Endothelial cell of umbilical vein (primary cell): ENCODE data around the gene MAGI1. TPM values are rescaled to one million over a fixed set of nuclear protein-coding genes. Genes with fewer than 3 reads are reported as not detected.

Experiments
- BruUV-seq: library from RNA; stranded (reverse); fragments of 400-500 nt; replicated peaks from 2 replicates; lab custom pipeline; 2021; lab: Mats Ljungman, UMichigan
- CTCF ChIA-PET: fragments of 300-600, 350-600 bp; sonication (Branson Sonifier 250); formaldehyde crosslinking; loops from one replicate; lab custom pipeline; 2021; ENCODE audit warnings: antibody characterized with exemption, inconsistent platforms; lab: Charles Lee
- POLR2A ChIA-PET: fragments of 300-600, 350-600 bp; sonication (Branson Sonifier 250); formaldehyde crosslinking; loops from one replicate; lab custom pipeline; 2021; ENCODE audit warnings: antibody characterized with exemption, inconsistent platforms; lab: Charles Lee
- DNase-seq: peaks from one replicate; pipeline ENCODE4 v3.0.0-alpha.2; 2011; ENCODE audit warnings: low read depth, low spot score
- FAIRE-seq: peaks from 2 replicates; lab custom pipeline; 2011; peaks lifted over from hg19 to GRCh38; lab: Jason Lieb, UNC
- H2AFZ ChIP-seq: 2 replicates; pipeline ENCODE4 v1.6.0; 2012; ENCODE audit warnings: low read depth, low read length, control low read depth, inconsistent platforms
- H3K27ac ChIP-seq: 2 replicates; pipeline ENCODE4 v1.5.1; 2011; ENCODE audit warnings: low read depth, mild to moderate bottlenecking, control low read depth, low read length, moderate library complexity; ENCODE audit not compliant: insufficient read depth
- H3K27me3 ChIP-seq, 2 experiments: 2 replicates each; pipeline versions ENCODE4 v1.6.0 to v1.6.1; 2011; ENCODE audit warnings: low read length in 2 of 2, mixed read lengths in 1 of 2; ENCODE audit not compliant: control insufficient read depth in 2 of 2, insufficient read depth in 2 of 2
- H3K36me3 ChIP-seq, 2 experiments: 2 replicates in 1 of 2; 3 replicates in 1 of 2; pipeline ENCODE4 v1.5.1; 2011; ENCODE audit warnings: low read length in 2 of 2, mild to moderate bottlenecking in 1 of 2, moderate library complexity in 1 of 2; ENCODE audit not compliant: control insufficient read depth in 2 of 2, insufficient read depth in 2 of 2; ENCODE audit errors: extremely low read depth in 1 of 2
- H3K4me1 ChIP-seq: 3 replicates; pipeline ENCODE4 v1.5.1; 2011; ENCODE audit warnings: mild to moderate bottlenecking, low read length; ENCODE audit not compliant: control insufficient read depth, insufficient read depth; ENCODE audit errors: extremely low read depth
- H3K4me2 ChIP-seq: 2 replicates; pipeline ENCODE4 v1.6.1; 2011; ENCODE audit warnings: low read length, control low read depth, mixed read lengths; ENCODE audit not compliant: insufficient read depth
- H3K4me3 ChIP-seq, 3 experiments: fragments of 200-600 bp in 1 of 3; sonication (generic), shearing (Covaris generic) in 1 of 3; replicated peaks in 1 of 3; 2 replicates each; pipeline ENCODE4 v1.5.1; 2011 to 2016; ENCODE audit warnings: control low read depth in 3 of 3, low read length in 3 of 3, mild to moderate bottlenecking in 2 of 3, inconsistent platforms in 1 of 3, low read depth in 1 of 3, moderate library complexity in 1 of 3; ENCODE audit not compliant: insufficient read depth in 1 of 3
- H3K79me2 ChIP-seq: 2 replicates; pipeline ENCODE4 v1.6.0; 2012; ENCODE audit warnings: low read length, inconsistent platforms; ENCODE audit not compliant: control insufficient read depth, insufficient read depth
- H3K9ac ChIP-seq: replicated peaks from 2 replicates; pipeline ENCODE3; 2011; ENCODE audit warnings: low read length, control low read depth; ENCODE audit not compliant: insufficient read depth; ENCODE audit errors: extremely low read depth
- H3K9me1 ChIP-seq: replicated peaks from 3 replicates; pipeline ENCODE4 v1.6.0; 2011; ENCODE audit warnings: mild to moderate bottlenecking, low read length; ENCODE audit not compliant: control insufficient read depth, insufficient read depth; ENCODE audit errors: extremely low read depth
- H3K9me3 ChIP-seq: replicated peaks from 2 replicates; pipeline ENCODE4 v1.5.1; 2012; ENCODE audit warnings: low read length, inconsistent platforms; ENCODE audit not compliant: control insufficient read depth, insufficient read depth
- H4K20me1 ChIP-seq: replicated peaks from 2 replicates; pipeline ENCODE3; 2011; ENCODE audit warnings: mild to moderate bottlenecking, low read length; ENCODE audit not compliant: control insufficient read depth, insufficient read depth; ENCODE audit errors: extremely low read depth
- CTCF ChIP-seq, 2 donors: IDR thresholded peaks; 1 replicate in 1 of 2; 2 replicates in 1 of 2; pipeline ENCODE4 v1.5.1; 2011; ENCODE audit warnings: low read length in 2 of 2, mild to moderate bottlenecking in 2 of 2, moderate library complexity in 2 of 2, control low read depth in 1 of 2, inconsistent platforms in 1 of 2, low read depth in 1 of 2; ENCODE audit not compliant: insufficient read depth in 1 of 2; ENCODE audit errors: extremely low read depth in 1 of 2
- EZH2 ChIP-seq: IDR thresholded peaks from 2 replicates; pipeline ENCODE4 v1.6.1; 2012; ENCODE audit warnings: borderline replicate concordance, low read depth, mild to moderate bottlenecking, moderate library complexity, low read length, inconsistent platforms; ENCODE audit not compliant: severe bottlenecking
- FOS ChIP-seq: IDR thresholded peaks from 2 replicates; pipeline ENCODE4 v1.6.1; 2011; ENCODE audit warnings: mild to moderate bottlenecking, low read length, moderate library complexity, borderline replicate concordance; ENCODE audit not compliant: insufficient read depth
- GATA2 ChIP-seq: IDR thresholded peaks from 2 replicates; pipeline ENCODE4 v1.7.0; 2011; ENCODE audit warnings: low read depth, mild to moderate bottlenecking, moderate library complexity, mixed read lengths, low read length; ENCODE audit not compliant: insufficient read length, insufficient read depth
- JUN ChIP-seq: IDR thresholded peaks from 2 replicates; pipeline ENCODE4 v1.6.1; 2011; ENCODE audit warnings: borderline replicate concordance, low read depth; ENCODE audit not compliant: insufficient read length, insufficient read depth
- MAX ChIP-seq: IDR thresholded peaks from 2 replicates; pipeline ENCODE4 v1.6.1; 2011; ENCODE audit not compliant: insufficient read depth, insufficient read length
- MYC ChIP-seq: IDR thresholded peaks from one replicate; pipeline ENCODE4 v1.6.1; 2011; ENCODE audit warnings: mild to moderate bottlenecking, low read depth, low read length
- POLR2A ChIP-seq: IDR thresholded peaks from 2 replicates; pipeline ENCODE4 v1.6.1; 2012; ENCODE audit warnings: low read depth, mild to moderate bottlenecking, control low read depth, low read length
- POLR2AphosphoS5 ChIP-seq: IDR thresholded peaks from 2 replicates; pipeline ENCODE4 v1.6.1; 2012; ENCODE audit warnings: low read depth, mild to moderate bottlenecking, control low read depth, low read length, moderate library complexity; ENCODE audit not compliant: insufficient read depth
- dilution Hi-C: fragments of 300-500 bp; cut with MboI; formaldehyde crosslinking; loops from one replicate; pipeline ENCODE4 v1.15.0; 2019; ENCODE audit warnings: low sequenced_read_pairs; ENCODE audit not compliant: extremely low pct_ligation_motif_present
- intact Hi-C: fragments of 100-400 bp; cut with micrococcal nuclease; formaldehyde crosslinking; loops from one replicate; pipeline ENCODE4 v1.10.0; 2022
- polyA plus RNA-seq, 4 experiments: library from polyadenylated mRNA; depleted of rRNA in 3 of 4; stranded (reverse) in 3 of 4; unstranded in 1 of 4; fragments of >200 nt; gene quantifications; 2 replicates each; pipeline versions ENCODE4 v1.2.1 to v1.2.3, GENCODE V29; 2011 to 2012; ENCODE audit warnings: missing spikeins in 1 of 4
- total RNA-seq: library from RNA; stranded (reverse); gene quantifications from 2 replicates; pipeline ENCODE4 v1.2.3, GENCODE V29; 2021

Gene MAGI1
- total and polyA plus RNA-seq, 2 donors (not counting 3 experiments of a cell fraction or from before 2014, with no cell fraction given), result 10.1 to 47.9 TPM

GRCh38 chr3:65531499-65531898 lies 507.2 kb downstream of the MAGI1 start:
- ChIA-PET POLR2A (no interaction called here), CTCF (no interaction called here)
- no peaks in the 10 kb centered on the region for H3K36me3 ChIP-seq
- H3K9me3 ChIP-seq, result no peaks in the 10 kb centered on the region
- no peak overlapping the region for H3K4me3 ChIP-seq
- intact Hi-C loops, result no loop called here
- no TSS peak for BruUV-seq
- H3K9ac ChIP-seq, result no peak overlapping the region
- H3K27me3 ChIP-seq, result no peaks in the 10 kb centered on the region
- no peaks in the 10 kb centered on the region for H3K9me1 ChIP-seq
- dilution Hi-C loops, result no loop called here
- H3K79me2 ChIP-seq, result no peaks in the 10 kb centered on the region
- H4K20me1 ChIP-seq, result peaks cover 5% of the 10 kb centered on the region
- TF ChIP-seq MYC (no peak), JUN (no peak), MAX (no peak), EZH2 (no peak), POLR2A (no peak), FOS (no peak)
- no peak for DNase-seq
- H3K4me1 ChIP-seq, result no peaks in the 10 kb centered on the region
- no peak overlapping the region for H3K27ac ChIP-seq
- no peak overlapping the region for H2AFZ ChIP-seq
- no peak for FAIRE-seq
- no peak overlapping the region for H3K4me2 ChIP-seq

DNA sequence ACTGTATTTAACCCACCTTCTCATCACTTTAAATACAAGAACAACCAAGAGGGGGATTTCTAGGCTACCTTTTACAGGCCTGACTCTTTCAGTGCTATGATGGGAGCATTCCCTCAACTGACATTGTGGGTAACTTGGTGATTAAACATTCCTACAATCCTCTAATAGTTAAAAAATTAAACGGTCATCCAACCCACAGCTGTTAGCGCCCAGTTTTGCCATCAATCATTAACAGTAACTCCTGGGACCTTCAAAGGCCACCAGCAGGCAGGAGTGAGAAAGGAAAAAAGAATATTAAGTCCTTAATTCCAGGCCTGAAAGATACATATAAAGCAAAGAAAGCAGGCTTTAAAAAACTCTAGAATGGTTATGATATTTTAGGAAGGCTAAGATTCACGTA lies 512.1 kb downstream of the MAGI1 start:
- Histone ChIP-seq H3K9ac (no peak overlapping the region), H2AFZ (no peak overlapping the region), H3K36me3 (no peaks in the 10 kb centered on the region), H3K27me3 (no peaks in the 10 kb centered on the region), H3K9me3 (no peaks in the 10 kb centered on the region), H4K20me1 (peaks cover 4% of the 10 kb centered on the region), H3K4me1 (no peaks in the 10 kb centered on the region), H3K27ac (no peak overlapping the region), H3K4me2 (no peak overlapping the region), H3K9me1 (no peaks in the 10 kb centered on the region), H3K79me2 (no peaks in the 10 kb centered on the region), H3K4me3 (no peak overlapping the region)
- DNase-seq, result no peak
- intact Hi-C loops (no loop called here), dilution Hi-C loops (no loop called here)
- BruUV-seq, result no TSS peak
- CTCF ChIA-PET, result no interaction called here
- no peak for FAIRE-seq
- TF ChIP-seq FOS (no peak), CTCF (IDR thresholded peaks at IDR 0.05; ENCODE audit: extremely low read depth in 1 of 2, insufficient read depth in 1 of 2, low read depth in 1 of 2, low read length in 2 of 2) (no peak), POLR2AphosphoS5 (no peak), MYC (no peak), POLR2A (no peak), JUN (no peak), GATA2 (no peak), MAX (no peak), EZH2 (no peak)
- POLR2A ChIA-PET, result no interaction called here
